ENCODE data around the gene IMP4.

- TF ChIP-seq CTCF (IDR thresholded peaks at IDR 0.05) (no peak), POLR2A (IDR thresholded peaks at IDR 0.05) (no peak)
These were observed 29.0 kb downstream of the IMP4 start for GRCh38 chr2:130371723-130372054.

Measured in uterus (tissue), 2 donors.